Naive thymus-derived CD8-positive, alpha-beta T cell (primary cell): Measurements from ENCODE around the gene FOXD1. TPM values are rescaled to one million over a fixed set of nuclear protein-coding genes. Genes with fewer than 3 reads are reported as not detected.

Experiments
- ATAC-seq, 2 donors: fragments of 150-1000 bp; cut with Tn5 transposase in 1 of 2; sonication (Bioruptor Pico), chemical (Tn5 transposase) in 1 of 2; 1 replicate in 1 of 2; 2 replicates in 1 of 2; pipeline ENCODE4 v1.10.0; 2021; ENCODE audit warnings: mild to moderate bottlenecking in 2 of 2, moderate library complexity in 2 of 2
- POLR2A ChIA-PET: fragments of 350-600 bp; sonication (Branson Sonifier 250); formaldehyde crosslinking; loops from one replicate; lab custom pipeline; 2021; ENCODE audit warnings: antibody characterized with exemption; lab: Charles Lee
- DNase-seq, 10 donors: peaks; one replicate each; pipeline versions ENCODE4 v3.0.0 to v3.0.0-alpha.2; 2020 to 2022
- H3K27ac Mint-ChIP-seq, 10 donors: one replicate each; pipeline ENCODE4 v1.8.0; 2020 to 2022; ENCODE audit warnings: mild to moderate bottlenecking in 10 of 10, mixed read lengths in 10 of 10, moderate library complexity in 4 of 10, inconsistent platforms in 1 of 10
- H3K27me3 Mint-ChIP-seq, 5 donors: one replicate each; pipeline ENCODE4 v1.8.0; 2021 to 2022; ENCODE audit warnings: mixed read lengths in 5 of 5
- H3K36me3 Mint-ChIP-seq, 3 donors: one replicate each; pipeline ENCODE4 v1.8.0; 2020 to 2022; ENCODE audit warnings: mixed read lengths in 3 of 3, mild to moderate bottlenecking in 2 of 3, inconsistent platforms in 1 of 3
- H3K4me1 Mint-ChIP-seq, 4 donors: one replicate each; pipeline ENCODE4 v1.8.0; 2021 to 2022; ENCODE audit warnings: mixed read lengths in 4 of 4
- H3K4me3 Mint-ChIP-seq, 10 donors: one replicate each; pipeline ENCODE4 v1.8.0; 2020 to 2022; ENCODE audit warnings: mild to moderate bottlenecking in 10 of 10, mixed read lengths in 10 of 10, moderate library complexity in 6 of 10, inconsistent platforms in 1 of 10
- H3K9me3 Mint-ChIP-seq, 9 donors: one replicate each; pipeline ENCODE4 v1.8.0; 2020 to 2022; ENCODE audit warnings: mixed read lengths in 9 of 9, mild to moderate bottlenecking in 3 of 9, inconsistent platforms in 1 of 9, moderate library complexity in 1 of 9
- polyA plus RNA-seq, 3 donors: library from polyadenylated mRNA; unstranded; fragments of 300-500 nt; fragmentation: Illumina TruSeq; gene quantifications; one replicate each; pipeline ENCODE4 v1.2.3, GENCODE V29; 2021
- total RNA-seq, 8 experiments: library from RNA in 2 of 8; stranded (reverse) in 2 of 8; gene quantifications; one replicate each; pipeline ENCODE4 v1.2.3 and lab custom pipeline; 2021 to 2026

Gene FOXD1
- total and polyA plus RNA-seq, 5 experiments from 2014 or later = not detected

- peaks cover 3 to 17% (median 9%) of the 10 kb centered on the region in 4 donors for H3K4me1 Mint-ChIP-seq
- peaks cover 50 to 97% (median 77%) of the 10 kb centered on the region in 5 donors for H3K27me3 Mint-ChIP-seq
- peak; percentile 35 to 41 for ATAC-seq
- POLR2A ChIA-PET = interaction anchor here (0.6 kb wide), 1 partner anchor 56 kb away, joined by 4 read pairs; no protein-coding TSS in a partner anchor
- DNase-seq = peak in 1 of 10 donors; percentile 24
- peak overlapping the region in 1 of 10 donors; percentile 59 for H3K27ac Mint-ChIP-seq
- peaks cover 3 to 6% (median 5%) of the 10 kb centered on the region in 3 donors for H3K36me3 Mint-ChIP-seq
- peak overlapping the region in 8 of 10 donors; percentile 2 to 74 (median 66) for H3K4me3 Mint-ChIP-seq
- peaks cover 0 to 7% (median 3%) of the 10 kb centered on the region in 9 donors for H3K9me3 Mint-ChIP-seq
These were observed 11.3 kb downstream of the FOXD1 start for GRCh38 chr5:73437101-73437776.

- peaks cover 0 to 7% (median 3%) of the 10 kb centered on the region in 9 donors for H3K9me3 Mint-ChIP-seq
- H3K27me3 Mint-ChIP-seq = peaks cover 46 to 93% (median 71%) of the 10 kb centered on the region in 5 donors
- peak overlapping the region in 6 of 10 donors; percentile 34 to 74 (median 68) for H3K4me3 Mint-ChIP-seq
- DNase-seq (no peak), ATAC-seq (peak; percentile 40 to 49)
- no peak overlapping the region for H3K27ac Mint-ChIP-seq
- H3K36me3 Mint-ChIP-seq = peaks cover 3 to 6% (median 5%) of the 10 kb centered on the region in 3 donors
- H3K4me1 Mint-ChIP-seq = peaks cover 3 to 17% (median 9%) of the 10 kb centered on the region in 4 donors
- POLR2A ChIA-PET = no interaction called here
These were observed 12.0 kb downstream of the FOXD1 start for GRCh38 chr5:73436535-73437100.

DNA sequence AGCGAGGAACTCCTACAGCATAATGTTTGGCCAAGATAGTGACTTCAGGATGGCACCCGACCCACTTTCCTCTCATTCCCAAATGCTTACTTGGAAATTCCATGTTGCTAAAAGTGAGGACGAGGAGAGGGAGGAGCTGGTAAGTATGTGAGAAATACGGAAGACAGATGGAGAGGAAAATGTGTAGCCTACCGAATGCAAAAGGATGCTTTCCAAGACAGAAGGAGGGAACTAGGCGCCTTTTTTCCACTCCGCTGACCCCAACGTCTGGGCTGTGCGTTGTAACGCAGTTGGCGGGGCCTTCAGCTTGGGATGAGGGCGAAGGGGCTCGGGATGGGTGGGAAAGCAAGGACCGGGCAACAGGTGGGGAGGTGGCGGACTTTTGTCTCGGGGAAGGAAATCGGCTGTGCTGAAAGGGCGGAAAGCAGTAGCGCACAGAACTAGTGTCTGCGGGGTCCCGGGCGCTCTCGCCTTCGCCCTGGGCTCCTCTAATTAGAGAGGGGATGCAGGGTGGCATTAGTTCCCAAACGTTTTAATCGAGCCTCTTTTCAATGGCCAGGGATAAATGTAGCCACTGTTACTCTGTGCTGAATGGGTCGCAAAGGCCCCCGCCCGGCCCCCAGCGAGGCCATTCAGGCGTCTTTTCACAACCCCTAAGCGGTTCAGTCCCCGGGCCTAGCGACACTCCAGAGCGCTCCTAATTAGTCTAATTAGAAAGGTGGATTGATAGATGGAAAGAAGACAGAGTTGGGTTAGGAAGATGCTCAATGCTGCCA lies 12.6 kb downstream of the FOXD1 start:
- Mint-ChIP-seq H3K27ac (peak overlapping the region in 1 of 10 donors; percentile 79), H3K9me3 (peaks cover 0 to 7% (median 2%) of the 10 kb centered on the region in 9 donors), H3K4me3 (peak overlapping the region in 8 of 10 donors; percentile 15 to 61 (median 56)), H3K36me3 (peaks cover 3 to 5% (median 4%) of the 10 kb centered on the region in 3 donors), H3K27me3 (peaks cover 43 to 86% (median 69%) of the 10 kb centered on the region in 5 donors), H3K4me1 (peaks cover 3 to 17% (median 9%) of the 10 kb centered on the region in 4 donors)
- POLR2A ChIA-PET = no interaction called here
- ATAC-seq = peak in 1 of 2 donors; percentile 35
- DNase-seq = no peak

GRCh38 chr5:73434907-73435306 lies 13.7 kb downstream of the FOXD1 start:
- Mint-ChIP-seq H3K4me3 (no peak overlapping the region), H3K27ac (no peak overlapping the region), H3K27me3 (peaks cover 39 to 76% (median 67%) of the 10 kb centered on the region in 5 donors), H3K4me1 (peaks cover 3 to 17% (median 9%) of the 10 kb centered on the region in 4 donors), H3K36me3 (peaks cover 0 to 3% (median 3%) of the 10 kb centered on the region in 3 donors), H3K9me3 (peaks cover 0 to 4% (median 0%) of the 10 kb centered on the region in 9 donors)
- POLR2A ChIA-PET = no interaction called here
- ATAC-seq = no peak
- no peak for DNase-seq

DNA sequence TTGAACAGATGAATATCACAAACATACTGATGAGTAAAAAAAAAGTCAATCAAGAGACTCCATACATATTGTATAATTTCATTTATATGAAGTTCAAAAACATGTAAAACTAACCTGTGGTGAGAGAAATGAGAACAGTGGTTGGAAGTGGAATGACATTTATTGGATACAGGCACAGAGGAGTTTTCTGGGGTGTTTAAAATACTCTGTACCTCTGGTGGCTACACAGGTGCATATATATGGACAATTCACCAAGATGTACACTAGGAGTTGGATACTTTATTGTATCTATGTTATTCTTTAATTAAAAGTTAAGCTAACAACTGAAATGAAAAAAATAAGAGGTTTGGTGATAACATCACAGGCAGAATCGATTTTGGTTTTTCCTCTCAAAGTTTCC lies 14.1 kb downstream of the FOXD1 start:
- Mint-ChIP-seq H3K27ac (no peak overlapping the region), H3K9me3 (peaks cover 0 to 4% (median 0%) of the 10 kb centered on the region in 9 donors), H3K4me3 (no peak overlapping the region), H3K27me3 (peaks cover 39 to 71% (median 64%) of the 10 kb centered on the region in 5 donors), H3K4me1 (peaks cover 3 to 17% (median 9%) of the 10 kb centered on the region in 4 donors), H3K36me3 (peaks cover 0 to 3% (median 3%) of the 10 kb centered on the region in 3 donors)
- DNase-seq (no peak), ATAC-seq (peak in 1 of 2 donors; percentile 33)
- POLR2A ChIA-PET = no interaction called here

- Mint-ChIP-seq H3K27me3 (peaks cover 39 to 66% (median 62%) of the 10 kb centered on the region in 5 donors), H3K4me1 (peaks cover 3 to 17% (median 9%) of the 10 kb centered on the region in 4 donors), H3K4me3 (no peak overlapping the region), H3K27ac (no peak overlapping the region), H3K36me3 (peaks cover 0 to 3% (median 3%) of the 10 kb centered on the region in 3 donors), H3K9me3 (peaks cover 0 to 2% (median 0%) of the 10 kb centered on the region in 9 donors)
- no peak for ATAC-seq
- no peak for DNase-seq
- POLR2A ChIA-PET = no interaction called here
These were observed 14.6 kb downstream of the FOXD1 start for GRCh38 chr5:73433982-73434342.

GRCh38 chr5:73433272-73433981 lies 15.2 kb downstream of the FOXD1 start:
- no peak overlapping the region for H3K27ac Mint-ChIP-seq
- no peak overlapping the region for H3K4me3 Mint-ChIP-seq
- peaks cover 3 to 17% (median 9%) of the 10 kb centered on the region in 4 donors for H3K4me1 Mint-ChIP-seq
- ATAC-seq (no peak), DNase-seq (no peak)
- H3K36me3 Mint-ChIP-seq = no peaks in the 10 kb centered on the region
- peaks cover 36 to 64% (median 57%) of the 10 kb centered on the region in 5 donors for H3K27me3 Mint-ChIP-seq
- peaks cover 0 to 2% (median 0%) of the 10 kb centered on the region in 9 donors for H3K9me3 Mint-ChIP-seq
- POLR2A ChIA-PET = no interaction called here

DNA sequence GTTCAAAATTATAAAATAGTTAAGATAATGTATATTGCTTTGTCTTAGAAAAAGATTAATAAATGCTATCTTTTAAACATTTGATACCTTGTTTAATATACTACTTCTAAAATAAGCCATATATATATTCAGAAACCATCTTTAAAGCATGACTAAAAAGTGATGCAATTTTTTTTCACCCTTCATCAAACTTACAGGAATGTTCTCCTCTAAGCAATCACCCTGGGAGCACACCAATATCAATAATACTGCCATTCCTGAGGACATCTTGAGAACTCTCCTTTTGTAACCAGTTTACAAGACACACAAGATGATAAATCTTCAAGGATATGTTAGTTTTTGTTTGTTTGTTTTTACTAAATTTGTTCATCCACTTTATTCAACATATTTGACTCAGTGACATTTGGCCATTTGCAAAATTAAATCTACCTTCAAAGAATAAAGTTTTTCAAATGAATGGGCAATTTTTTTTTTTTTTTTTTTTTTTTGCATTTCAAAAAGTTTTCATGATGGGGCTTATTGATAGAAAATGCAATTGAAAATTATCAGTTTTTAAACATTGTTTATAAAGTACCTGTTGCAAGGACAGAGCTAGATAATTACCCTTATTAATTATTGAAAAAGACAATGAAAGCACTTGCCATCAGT lies 17.2 kb downstream of the FOXD1 start:
- Mint-ChIP-seq H3K9me3 (peaks cover 0 to 2% (median 0%) of the 10 kb centered on the region in 9 donors), H3K27me3 (peaks cover 31 to 62% (median 46%) of the 10 kb centered on the region in 5 donors), H3K27ac (no peak overlapping the region), H3K4me1 (peaks cover 0 to 9% (median 1%) of the 10 kb centered on the region in 4 donors), H3K4me3 (no peak overlapping the region), H3K36me3 (no peaks in the 10 kb centered on the region)
- ATAC-seq = no peak
- no peak for DNase-seq
- POLR2A ChIA-PET = no interaction called here

DNA sequence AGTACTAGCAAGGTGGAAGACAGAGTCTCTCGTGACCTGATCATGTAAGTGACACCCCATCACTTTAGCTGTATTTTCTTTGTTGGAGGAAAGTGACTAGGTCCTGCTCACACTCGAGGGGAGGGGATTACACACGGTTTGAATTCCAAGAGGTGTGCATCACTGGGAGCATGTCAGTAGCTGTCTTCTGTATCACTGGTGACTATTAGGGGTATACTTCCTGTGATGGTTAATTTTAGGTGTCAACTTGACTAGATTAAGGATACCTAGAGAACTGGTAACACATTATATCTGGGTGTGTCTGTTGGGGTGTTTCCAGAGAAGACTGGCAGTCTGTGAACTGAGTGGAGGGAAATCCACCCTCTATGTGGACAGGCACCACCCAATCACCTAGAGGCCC lies 22.5 kb downstream of the FOXD1 start:
- no peak for ATAC-seq
- Mint-ChIP-seq H3K27ac (no peak overlapping the region), H3K27me3 (peaks cover 33 to 66% (median 38%) of the 10 kb centered on the region in 5 donors)

GRCh38 chr5:73424556-73424977 lies 24.0 kb downstream of the FOXD1 start:
- Mint-ChIP-seq H3K4me1 (peaks cover 4 to 12% (median 9%) of the 10 kb centered on the region in 4 donors), H3K27me3 (peaks cover 40 to 81% (median 51%) of the 10 kb centered on the region in 5 donors), H3K4me3 (no peak overlapping the region), H3K9me3 (peaks cover 0 to 5% (median 0%) of the 10 kb centered on the region in 9 donors), H3K27ac (no peak overlapping the region), H3K36me3 (peaks cover 0 to 18% (median 0%) of the 10 kb centered on the region in 3 donors)
- ATAC-seq = no peak
- DNase-seq = no peak
- POLR2A ChIA-PET = no interaction called here

More for the DNA sequence above, 22.5 kb downstream of the FOXD1 start:
- no peak for DNase-seq
- H3K9me3 Mint-ChIP-seq = no peaks in the 10 kb centered on the region
- POLR2A ChIA-PET = no interaction called here
- H3K4me3 Mint-ChIP-seq = no peak overlapping the region
- peaks cover 0 to 1% (median 0%) of the 10 kb centered on the region in 4 donors for H3K4me1 Mint-ChIP-seq
- peaks cover 0 to 7% (median 0%) of the 10 kb centered on the region in 3 donors for H3K36me3 Mint-ChIP-seq

- H3K36me3 Mint-ChIP-seq = peaks cover 0 to 18% (median 2%) of the 10 kb centered on the region in 3 donors
- no peak for DNase-seq
- H3K27ac Mint-ChIP-seq = no peak overlapping the region
- POLR2A ChIA-PET = no interaction called here
- no peak overlapping the region for H3K4me3 Mint-ChIP-seq
- peaks cover 48 to 96% (median 65%) of the 10 kb centered on the region in 5 donors for H3K27me3 Mint-ChIP-seq
- H3K9me3 Mint-ChIP-seq = peaks cover 0 to 5% (median 0%) of the 10 kb centered on the region in 9 donors
- no peak for ATAC-seq
- peaks cover 4 to 22% (median 14%) of the 10 kb centered on the region in 4 donors for H3K4me1 Mint-ChIP-seq
These were observed 26.4 kb downstream of the FOXD1 start for GRCh38 chr5:73422164-73422563.
